GM23248 (cell line): ENCODE data around the gene RBM45. TPM values are rescaled to one million over a fixed set of nuclear protein-coding genes. Genes with fewer than 3 reads are reported as not detected.

Experiments used
- DNase-seq: peaks from one replicate; pipeline ENCODE4 v3.0.0-alpha.2; 2015
- H2AFZ ChIP-seq: fragments of 200-600 bp; sonication (generic); 2 replicates; pipeline ENCODE4 v1.6.1; 2016; ENCODE audit warnings: antibody characterized with exemption
- H3F3A ChIP-seq: fragments of 200-600 bp; sonication (generic); 2 replicates; pipeline ENCODE4 v1.6.1; 2016; ENCODE audit warnings: mild to moderate bottlenecking, antibody characterized with exemption, mixed run types; ENCODE audit not compliant: insufficient read depth
- H3K27ac ChIP-seq: fragments of 200-600 bp; sonication (generic); 2 replicates; pipeline ENCODE4 v1.5.1; 2016; ENCODE audit warnings: mild to moderate bottlenecking
- H3K27me3 ChIP-seq: fragments of 200-600 bp; sonication (generic); replicated peaks from 2 replicates; pipeline ENCODE4 v1.6.1; 2016; ENCODE audit warnings: mild to moderate bottlenecking; ENCODE audit not compliant: insufficient read depth
- H3K36me3 ChIP-seq: fragments of 200-600 bp; sonication (generic); 2 replicates; pipeline ENCODE4 v1.6.1; 2016; ENCODE audit warnings: low read depth, mild to moderate bottlenecking
- H3K4me1 ChIP-seq: fragments of 200-600 bp; sonication (generic); 2 replicates; pipeline ENCODE4 v1.6.1; 2016; ENCODE audit warnings: mild to moderate bottlenecking; ENCODE audit not compliant: insufficient read depth
- H3K4me2 ChIP-seq: fragments of 200-600 bp; sonication (generic); one replicate; pipeline ENCODE4 v1.6.1; 2016; ENCODE audit warnings: mild to moderate bottlenecking; ENCODE audit not compliant: unreplicated experiment
- H3K4me3 ChIP-seq: fragments of 200-600 bp; sonication (generic); 2 replicates; pipeline ENCODE4 v1.5.1; 2016; ENCODE audit warnings: mild to moderate bottlenecking
- H3K79me2 ChIP-seq: fragments of 200-600 bp; sonication (generic); 2 replicates; pipeline ENCODE4 v1.6.1; 2016; ENCODE audit warnings: mild to moderate bottlenecking; ENCODE audit not compliant: insufficient read depth
- H3K9ac ChIP-seq: fragments of 200-600 bp; sonication (generic); 2 replicates; pipeline ENCODE4 v1.6.1; 2016; ENCODE audit warnings: mild to moderate bottlenecking
- H3K9me2 ChIP-seq: fragments of 200-600 bp; sonication (generic); 2 replicates; pipeline ENCODE4 v1.6.1; 2016; ENCODE audit warnings: mixed run types, mild to moderate bottlenecking, moderate library complexity; ENCODE audit not compliant: insufficient read depth
- H3K9me3 ChIP-seq: fragments of 200-600 bp; sonication (generic); one replicate; pipeline ENCODE4 v1.6.1; 2017; ENCODE audit warnings: low read depth
- H4K20me1 ChIP-seq: fragments of 200-600 bp; sonication (generic); 2 replicates; pipeline ENCODE4 v1.6.0; 2016; ENCODE audit not compliant: insufficient read depth
- EZH2 ChIP-seq: fragments of 200-600 bp; sonication (generic); IDR thresholded peaks from 2 replicates; pipeline ENCODE4 v1.6.1; 2018; ENCODE audit warnings: antibody characterized with exemption, mild to moderate bottlenecking; ENCODE audit not compliant: insufficient read depth, poor library complexity, severe bottlenecking
- EZH2phosphoT487 ChIP-seq: fragments of 200-600 bp; sonication (generic); IDR thresholded peaks from 2 replicates; pipeline ENCODE4 v1.6.1; 2018; ENCODE audit warnings: antibody characterized with exemption, moderate library complexity, mild to moderate bottlenecking, low read depth; ENCODE audit not compliant: insufficient read depth
- WGBS, 2 experiments: methylation state at CpG; one replicate each; pipeline ENCODE4 v1.1.6; 2015 to 2017; ENCODE audit warnings: low lambda C conversion rate in 2 of 2, low coverage in 1 of 2; ENCODE audit errors: missing lambda C conversion rate in 2 of 2; 5-methylcytosine and 5-hydroxymethylcytosine counted together
- in situ Hi-C: fragments of 300-500 bp; cut with MboI; formaldehyde crosslinking; loops from 2 replicates; pipeline ENCODE4 v1.15.0; 2020
- polyA plus RNA-seq: library from polyadenylated mRNA; unstranded; fragments of >200 nt; fragmentation: Nextera tagmentation; extraction: Ambion mirVana; gene quantifications from 2 replicates; pipeline ENCODE4 v1.2.1, GENCODE V29; 2016
- total RNA-seq: library from RNA; depleted of rRNA; stranded (reverse); fragments of >200 nt; shearing (Covaris generic); gene quantifications from 2 replicates; pipeline ENCODE4 v1.2.3, GENCODE V29; 2014

RBM45 gene
- total and polyA plus RNA-seq, 2 experiments from 2014 or later, result 15.2 to 17.6 TPM

DNA sequence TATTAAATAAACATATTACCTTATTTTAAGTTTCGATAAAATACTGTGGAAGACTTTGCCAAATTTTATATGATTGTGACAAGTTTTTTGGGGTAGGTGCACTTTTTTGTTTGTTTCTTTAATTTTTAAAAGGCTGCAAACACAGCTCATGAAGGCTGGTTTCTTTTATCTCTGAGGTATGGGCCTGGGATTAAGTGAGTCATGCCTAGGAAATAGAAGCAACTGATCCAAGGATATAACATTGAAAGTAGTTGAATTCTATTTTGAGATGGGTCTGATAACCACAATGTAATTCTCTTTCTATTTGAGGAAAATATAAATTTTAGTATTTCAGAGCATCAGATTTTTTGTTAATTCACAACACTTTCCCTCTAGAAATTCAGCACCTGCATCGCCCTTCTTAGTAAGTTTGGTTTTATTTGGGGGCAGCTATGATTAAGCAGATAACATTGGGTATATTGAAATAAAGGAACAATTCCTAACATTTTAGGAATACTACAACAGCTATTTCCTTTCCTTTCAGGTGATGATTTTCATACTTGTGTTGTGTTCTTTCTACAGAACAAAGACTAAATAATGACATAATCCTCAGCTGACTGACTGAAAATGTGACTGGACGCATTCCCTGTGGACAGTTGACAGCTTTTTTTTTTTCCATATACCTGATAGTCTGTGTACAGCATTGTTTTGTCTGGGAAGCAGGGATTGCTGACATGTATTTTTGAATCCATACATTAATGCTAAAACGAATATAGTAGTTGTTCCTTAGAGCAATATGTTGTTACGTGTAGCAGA is 16.8 kb downstream of the RBM45 start:
- in situ Hi-C loops, result loop anchor here (10.0 kb wide), 1 partner anchor 286 kb away; no protein-coding TSS in a partner anchor
- Histone ChIP-seq H3K9me3 (no peaks in the 10 kb centered on the region), H3K9ac (no peak overlapping the region), H3K4me1 (no peaks in the 10 kb centered on the region), H3K79me2 (no peaks in the 10 kb centered on the region), H3K27me3 (no peaks in the 10 kb centered on the region), H3K9me2 (no peaks in the 10 kb centered on the region), H3K4me3 (no peak overlapping the region), H3K27ac (no peak overlapping the region), H4K20me1 (no peaks in the 10 kb centered on the region), H3K36me3 (peaks cover 24% of the 10 kb centered on the region), H2AFZ (no peak overlapping the region), H3F3A (no peaks in the 10 kb centered on the region), H3K4me2 (no peak overlapping the region)
- no peak for DNase-seq
- TF ChIP-seq EZH2 (no peak), EZH2phosphoT487 (no peak)
- 87 to 92% methylated on average over 5 of the region's 5 CpGs for WGBS, 2 experiments

DNA sequence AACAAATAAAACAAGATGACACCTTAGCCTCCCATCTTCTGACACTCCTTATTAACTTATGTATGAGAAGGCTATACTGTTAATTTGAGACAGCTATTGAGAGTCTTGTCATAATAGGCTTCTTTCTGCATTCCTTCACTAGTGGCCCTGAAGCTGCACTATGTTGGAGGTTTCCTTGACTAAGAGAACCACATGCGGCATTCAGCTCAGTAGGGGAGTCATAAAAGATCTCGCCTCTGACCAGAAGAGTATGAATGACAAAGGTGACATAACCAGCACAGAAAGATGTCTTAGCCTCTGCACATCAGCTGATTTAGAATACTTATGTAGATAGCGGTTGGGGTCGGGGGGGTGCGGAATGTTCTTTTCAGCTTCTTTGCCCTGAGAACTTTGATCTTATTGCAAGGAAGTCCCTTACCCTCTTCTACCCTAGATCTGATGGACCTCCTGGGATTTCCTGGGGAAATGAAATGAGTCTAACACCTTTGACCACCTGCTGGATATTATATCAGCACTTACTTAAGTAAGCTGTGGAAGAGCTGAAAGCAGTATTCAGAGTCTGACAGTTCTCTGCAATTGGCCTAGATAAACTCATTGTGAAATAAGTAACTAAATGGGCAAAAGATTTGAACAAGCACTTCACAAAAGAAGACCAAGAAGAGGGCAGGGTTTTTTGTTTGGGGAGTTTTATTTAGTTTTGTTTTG is 24.2 kb downstream of the RBM45 start:
- no peak overlapping the region for H3K27ac ChIP-seq
- TF ChIP-seq EZH2 (no peak), EZH2phosphoT487 (no peak)
- H3K9ac ChIP-seq, result no peak overlapping the region
- no peaks in the 10 kb centered on the region for H3K9me2 ChIP-seq
- no peaks in the 10 kb centered on the region for H3K27me3 ChIP-seq
- no peaks in the 10 kb centered on the region for H3K4me1 ChIP-seq
- H3K4me2 ChIP-seq, result no peak overlapping the region
- H3K4me3 ChIP-seq, result no peak overlapping the region
- no peaks in the 10 kb centered on the region for H3K9me3 ChIP-seq
- no peaks in the 10 kb centered on the region for H3K36me3 ChIP-seq
- H3F3A ChIP-seq, result peaks cover 3% of the 10 kb centered on the region; the same call in 1 of the 2 replicates
- in situ Hi-C loops, result no loop called here
- H4K20me1 ChIP-seq, result no peaks in the 10 kb centered on the region
- 92% methylated on average over 5 of the region's 5 CpGs for WGBS, 2 experiments
- DNase-seq, result no peak
- no peak overlapping the region for H2AFZ ChIP-seq
- no peaks in the 10 kb centered on the region for H3K79me2 ChIP-seq

DNA sequence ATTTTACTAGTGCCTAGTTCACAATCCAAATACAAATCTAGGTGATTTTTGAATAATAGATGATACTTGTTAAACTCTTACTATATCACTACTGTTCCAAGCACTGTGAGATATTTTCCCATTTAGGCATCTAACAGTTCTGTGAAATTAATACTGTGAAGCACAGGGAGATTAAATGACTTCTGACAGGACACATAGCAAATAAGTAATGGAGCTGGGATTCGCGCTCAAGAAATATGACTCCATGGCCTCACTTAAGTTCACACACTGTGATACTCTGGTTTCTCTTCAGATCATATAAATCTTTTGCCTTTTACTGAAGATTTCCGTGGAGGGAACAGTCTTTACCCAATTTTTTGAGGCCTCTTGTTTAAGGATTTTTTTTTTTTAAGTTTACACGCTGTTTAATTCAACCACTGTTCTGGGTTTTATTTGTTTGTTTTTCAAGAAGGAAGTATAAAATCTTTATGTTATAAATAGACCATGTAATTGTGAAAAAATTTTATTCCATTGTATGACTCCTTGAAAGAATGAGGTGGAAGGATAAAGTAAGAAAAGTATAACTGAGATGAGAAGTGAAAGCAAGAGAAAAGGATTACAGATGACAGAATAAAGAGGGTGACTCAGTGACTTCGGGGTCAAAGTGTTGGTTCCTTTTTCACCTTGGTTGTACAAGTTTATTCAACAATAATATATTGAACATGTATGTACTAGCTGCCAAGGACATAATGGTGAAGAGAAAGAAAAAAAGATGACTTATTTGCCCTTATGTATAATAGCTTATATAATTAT is 30.2 kb downstream of the RBM45 start:
- Histone ChIP-seq H2AFZ (peak overlapping the region; percentile 73), H3K79me2 (no peaks in the 10 kb centered on the region), H3K4me1 (peaks cover 7% of the 10 kb centered on the region), H3K4me2 (peak overlapping the region; percentile 31), H3K9me2 (no peaks in the 10 kb centered on the region), H3K27ac (no peak overlapping the region), H3K4me3 (peak overlapping the region; percentile 21; the same call in 1 of the 2 replicates), H3K27me3 (no peaks in the 10 kb centered on the region), H4K20me1 (no peaks in the 10 kb centered on the region), H3K36me3 (no peaks in the 10 kb centered on the region), H3K9ac (peak overlapping the region; percentile 16; the same call in 1 of the 2 replicates), H3F3A (peaks cover 9% of the 10 kb centered on the region; the same call in 1 of the 2 replicates), H3K9me3 (no peaks in the 10 kb centered on the region)
- WGBS, 2 experiments, result 25 to 30% methylated on average over 5 of the region's 5 CpGs
- peak; percentile 32 for DNase-seq
- no peak for TF ChIP-seq EZH2
- no peak for TF ChIP-seq EZH2phosphoT487
- in situ Hi-C loops, result no loop called here

DNA sequence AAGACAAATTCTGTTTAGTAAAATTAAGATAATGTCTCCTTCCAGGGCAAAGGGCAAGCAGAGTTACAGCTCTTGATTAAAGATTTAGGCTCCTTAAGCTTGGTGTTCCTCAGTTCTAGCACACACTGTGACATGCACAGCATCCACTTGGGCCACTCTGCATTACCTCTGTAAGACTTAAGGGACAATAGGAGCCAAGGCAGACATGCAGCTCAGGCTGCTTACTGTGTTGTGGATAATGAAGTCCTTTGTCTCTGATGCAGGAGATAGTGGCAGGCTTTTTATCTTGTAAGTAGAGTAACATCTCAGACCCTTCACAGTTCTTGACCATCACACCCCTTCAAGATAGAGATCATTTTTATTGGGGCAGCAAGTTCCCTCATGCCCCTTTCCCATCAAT is 31.2 kb downstream of the RBM45 start:
- TF ChIP-seq EZH2phosphoT487 (no peak), EZH2 (no peak)
- Histone ChIP-seq H3K4me2 (no peak overlapping the region), H3K79me2 (no peaks in the 10 kb centered on the region), H4K20me1 (no peaks in the 10 kb centered on the region), H3K9me3 (no peaks in the 10 kb centered on the region), H3K4me1 (peaks cover 7% of the 10 kb centered on the region), H2AFZ (no peak overlapping the region), H3K27ac (no peak overlapping the region), H3K4me3 (no peak overlapping the region), H3K27me3 (no peaks in the 10 kb centered on the region), H3K36me3 (no peaks in the 10 kb centered on the region), H3K9ac (no peak overlapping the region), H3F3A (peaks cover 9% of the 10 kb centered on the region; the same call in 1 of the 2 replicates), H3K9me2 (no peaks in the 10 kb centered on the region)
- in situ Hi-C loops, result no loop called here
- DNase-seq, result no peak
